HepG2 (cell line): Measurements from ENCODE around the gene ZDHHC14. TPM values are rescaled to one million over a fixed set of nuclear protein-coding genes. Genes with fewer than 3 reads are reported as not detected.
A peak's percentile ranks its signal among the peaks of the same experiment; 100 is the strongest.

ENCODE experiments used
- ATF7 ChIP-seq, 2 experiments: fragments of 450-650 bp in 1 of 2; sonication (generic) in 1 of 2; formaldehyde crosslinking in 1 of 2; IDR thresholded peaks; 2 replicates each; pipeline versions ENCODE4 v1.4.0 to v1.6.1; 2016 to 2020; ENCODE audit warnings: antibody characterized with exemption in 1 of 2, mild to moderate bottlenecking in 1 of 2, missing genetic modification reagents in 1 of 2
- DR1 ChIP-seq: sonication (generic); formaldehyde crosslinking; IDR thresholded peaks from 2 replicates; pipeline ENCODE4 v1.8.0; 2021; ENCODE audit warnings: mild to moderate bottlenecking, missing genetic modification reagents, inconsistent platforms
- GATA4 ChIP-seq: sonication (generic); IDR thresholded peaks from 2 replicates; pipeline ENCODE4 v1.6.1; 2016; ENCODE audit warnings: antibody characterized with exemption, low read depth, borderline replicate concordance
- HDAC1 ChIP-seq: sonication (generic); formaldehyde crosslinking; IDR thresholded peaks from 2 replicates; pipeline ENCODE4 v1.5.1; 2020; ENCODE audit warnings: mild to moderate bottlenecking, missing genetic modification reagents
- NFE2L2 ChIP-seq: fragments of 150-350 bp; IDR thresholded peaks from 2 replicates; pipeline ENCODE4 v1.6.1; 2014; ENCODE audit warnings: low read length
- PHB2 ChIP-seq: fragments of 450-650 bp; IDR thresholded peaks from 2 replicates; pipeline ENCODE4 v1.6.1; 2018; ENCODE audit not compliant: partially characterized antibody
- ZNF124 ChIP-seq: sonication (generic); formaldehyde crosslinking; IDR thresholded peaks from 2 replicates; pipeline ENCODE4 v1.4.0; 2020; ENCODE audit warnings: missing genetic modification reagents
- ZNF354B ChIP-seq: sonication (generic); formaldehyde crosslinking; IDR thresholded peaks from 2 replicates; pipeline ENCODE4 v1.8.0; 2022; ENCODE audit warnings: mild to moderate bottlenecking, missing genetic modification reagents
- ZNF670 ChIP-seq: sonication (generic); formaldehyde crosslinking; IDR thresholded peaks from 2 replicates; pipeline ENCODE4 v1.8.0; 2022; ENCODE audit warnings: mild to moderate bottlenecking, missing genetic modification reagents, borderline replicate concordance
- ZNF790 ChIP-seq: sonication (generic); formaldehyde crosslinking; IDR thresholded peaks from 2 replicates; pipeline ENCODE4 v1.8.0; 2022; ENCODE audit warnings: missing genetic modification reagents, mild to moderate bottlenecking, borderline replicate concordance
- ZSCAN22 ChIP-seq: sonication (generic); formaldehyde crosslinking; IDR thresholded peaks from 2 replicates; pipeline ENCODE4 v1.4.0; 2020; ENCODE audit warnings: mild to moderate bottlenecking, missing genetic modification reagents
- ZZZ3 ChIP-seq: sonication (generic); formaldehyde crosslinking; IDR thresholded peaks from 2 replicates; pipeline ENCODE4 v1.4.0; 2020; ENCODE audit warnings: missing genetic modification reagents, mild to moderate bottlenecking, borderline replicate concordance
- polyA plus RNA-seq, 8 experiments: library from polyadenylated mRNA; depleted of rRNA in 3 of 8; stranded (reverse) in 7 of 8; unstranded in 1 of 8; fragments of >200 nt; fragmentation: Illumina TruSeq in 4 of 8; extraction: Trizol in 4 of 8; gene quantifications; 2 replicates each; pipeline versions ENCODE4 v1.2.1 to v1.2.3, GENCODE V29; 2011 to 2016; ENCODE audit warnings: low read depth in 4 of 8, missing spikeins in 1 of 8, mixed read lengths in 1 of 8; ENCODE audit not compliant: insufficient read depth in 1 of 8
- total RNA-seq, 5 experiments: library from RNA; depleted of rRNA; stranded (reverse); fragments of >200 nt; fragmentation: Illumina TruSeq; extraction: Trizol; gene quantifications; 2 replicates each; pipeline ENCODE4 v1.2.3, GENCODE V29; 2016; ENCODE audit warnings: low read depth in 1 of 5
- TF ChIP-seq, protein P1 (sequence below): sonication (generic); formaldehyde crosslinking; IDR thresholded peaks from 2 replicates; pipeline ENCODE4 v1.4.0; 2020; ENCODE audit warnings: missing genetic modification reagents
- TF ChIP-seq, protein P2 (sequence below): IDR thresholded peaks from 2 replicates; pipeline ENCODE4 v1.6.1; 2016; ENCODE audit warnings: missing compliant biosample characterization, missing genetic modification reagents, borderline replicate concordance
- TF ChIP-seq, protein P3 (sequence below): sonication (generic); formaldehyde crosslinking; IDR thresholded peaks from 2 replicates; pipeline ENCODE4 v1.5.1; 2020; ENCODE audit warnings: missing genetic modification reagents, mild to moderate bottlenecking, borderline replicate concordance
- TF ChIP-seq, protein P4 (sequence below): sonication (generic); formaldehyde crosslinking; IDR thresholded peaks from 2 replicates; pipeline ENCODE4 v1.4.0; 2020; ENCODE audit warnings: missing genetic modification reagents, borderline replicate concordance
- TF ChIP-seq, protein P5 (sequence below): sonication (generic); formaldehyde crosslinking; IDR thresholded peaks from 2 replicates; pipeline ENCODE4 v1.5.0; 2020; ENCODE audit warnings: missing genetic modification reagents, mild to moderate bottlenecking, borderline replicate concordance
- TF ChIP-seq, protein P6 (sequence below): sonication (generic); formaldehyde crosslinking; IDR thresholded peaks from 2 replicates; pipeline ENCODE4 v1.5.0; 2020; ENCODE audit warnings: missing genetic modification reagents
- TF ChIP-seq, protein P7 (sequence below): sonication (generic); formaldehyde crosslinking; IDR thresholded peaks from 2 replicates; pipeline ENCODE4 v1.5.0; 2020; ENCODE audit warnings: mild to moderate bottlenecking, missing genetic modification reagents
- TF ChIP-seq, protein P8 (sequence below): sonication (generic); formaldehyde crosslinking; IDR thresholded peaks from 2 replicates; pipeline ENCODE4 v1.4.0; 2020; ENCODE audit warnings: mild to moderate bottlenecking, missing genetic modification reagents

Gene ZDHHC14
- total and polyA plus RNA-seq, 2 of the 13 experiments (the other 11 are each of a cell fraction or from before 2014, with no cell fraction given), result 3.7 to 9.5 TPM

DNA sequence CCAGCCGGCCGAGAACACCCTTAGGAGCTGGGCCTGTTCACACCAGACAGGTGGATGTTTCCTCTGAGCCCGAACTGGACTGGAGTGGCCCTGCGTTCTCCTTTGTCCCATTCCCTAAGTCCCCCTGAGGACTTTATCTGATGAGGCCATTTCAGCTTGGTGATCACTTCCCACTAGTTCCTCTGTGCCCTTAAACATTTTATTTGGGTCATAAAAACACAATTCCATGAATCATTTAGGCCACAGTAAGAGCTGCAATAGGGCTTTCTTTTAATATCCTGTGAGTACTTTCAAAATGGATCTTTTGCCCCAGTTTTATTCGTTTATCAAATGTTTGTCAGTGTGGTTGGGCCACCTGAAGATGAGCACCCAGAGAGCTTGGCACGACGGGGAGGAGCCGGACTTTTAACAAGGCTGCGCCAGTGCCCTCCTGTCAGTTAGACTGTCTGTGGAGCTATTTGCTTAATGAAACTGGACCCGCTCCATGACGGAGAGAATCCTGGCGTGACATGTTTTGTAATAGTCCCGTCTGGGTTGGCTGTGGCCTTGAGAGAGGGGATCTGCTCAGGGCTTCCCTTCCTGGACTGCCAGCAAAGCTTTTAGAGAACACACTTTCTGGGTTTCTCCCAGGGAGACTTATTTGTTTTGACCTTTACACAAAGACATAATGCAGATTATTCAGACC lies 53.5 kb downstream of the ZDHHC14 start (continued):
- TF ChIP-seq, protein P1, sequence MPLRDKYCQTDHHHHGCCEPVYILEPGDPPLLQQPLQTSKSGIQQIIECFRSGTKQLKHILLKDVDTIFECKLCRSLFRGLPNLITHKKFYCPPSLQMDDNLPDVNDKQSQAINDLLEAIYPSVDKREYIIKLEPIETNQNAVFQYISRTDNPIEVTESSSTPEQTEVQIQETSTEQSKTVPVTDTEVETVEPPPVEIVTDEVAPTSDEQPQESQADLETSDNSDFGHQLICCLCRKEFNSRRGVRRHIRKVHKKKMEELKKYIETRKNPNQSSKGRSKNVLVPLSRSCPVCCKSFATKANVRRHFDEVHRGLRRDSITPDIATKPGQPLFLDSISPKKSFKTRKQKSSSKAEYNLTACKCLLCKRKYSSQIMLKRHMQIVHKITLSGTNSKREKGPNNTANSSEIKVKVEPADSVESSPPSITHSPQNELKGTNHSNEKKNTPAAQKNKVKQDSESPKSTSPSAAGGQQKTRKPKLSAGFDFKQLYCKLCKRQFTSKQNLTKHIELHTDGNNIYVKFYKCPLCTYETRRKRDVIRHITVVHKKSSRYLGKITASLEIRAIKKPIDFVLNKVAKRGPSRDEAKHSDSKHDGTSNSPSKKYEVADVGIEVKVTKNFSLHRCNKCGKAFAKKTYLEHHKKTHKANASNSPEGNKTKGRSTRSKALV (CRISPR knock-in tag), result no peak
- TF ChIP-seq ZNF790 (CRISPR knock-in tag) (no peak), ZNF670 (CRISPR knock-in tag) (peak; percentile 19; the same call in 1 of the 2 replicates), DR1 (CRISPR knock-in tag) (no peak), GATA4 (no peak), NFE2L2 (no peak), ZSCAN22 (CRISPR knock-in tag) (no peak), ATF7 (IDR thresholded peaks at IDR 0.05) (no peak), ATF7 (CRISPR knock-in tag; IDR thresholded peaks at IDR 0.05) (no peak), PHB2 (no peak), ZZZ3 (CRISPR knock-in tag) (no peak), ZNF354B (CRISPR knock-in tag) (no peak), HDAC1 (peak; percentile 48), ZNF124 (0 out of 2 replicates have a peak, but pooled peaks have one; percentile 61)
- TF ChIP-seq, protein P2, sequence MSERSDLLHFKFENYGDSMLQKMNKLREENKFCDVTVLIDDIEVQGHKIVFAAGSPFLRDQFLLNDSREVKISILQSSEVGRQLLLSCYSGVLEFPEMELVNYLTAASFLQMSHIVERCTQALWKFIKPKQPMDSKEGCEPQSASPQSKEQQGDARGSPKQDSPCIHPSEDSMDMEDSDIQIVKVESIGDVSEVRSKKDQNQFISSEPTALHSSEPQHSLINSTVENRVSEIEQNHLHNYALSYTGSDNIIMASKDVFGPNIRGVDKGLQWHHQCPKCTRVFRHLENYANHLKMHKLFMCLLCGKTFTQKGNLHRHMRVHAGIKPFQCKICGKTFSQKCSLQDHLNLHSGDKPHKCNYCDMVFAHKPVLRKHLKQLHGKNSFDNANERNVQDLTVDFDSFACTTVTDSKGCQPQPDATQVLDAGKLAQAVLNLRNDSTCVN (CRISPR knock-in tag), result 0 out of 2 replicates have a peak, but pooled peaks have one; percentile 38
- TF ChIP-seq, protein P3, sequence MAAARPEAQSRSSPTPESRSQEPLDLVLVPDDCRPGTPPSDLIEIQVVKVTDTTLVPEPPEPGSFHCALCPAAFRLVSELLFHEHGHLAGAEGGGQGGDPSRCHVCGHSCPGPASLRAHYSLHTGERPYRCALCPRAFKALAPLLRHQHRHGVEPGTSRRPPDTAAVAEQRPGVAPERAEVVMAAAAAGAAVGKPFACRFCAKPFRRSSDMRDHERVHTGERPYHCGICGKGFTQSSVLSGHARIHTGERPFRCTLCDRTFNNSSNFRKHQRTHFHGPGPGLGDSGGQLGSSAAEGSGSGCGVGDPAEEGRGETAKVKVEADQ (CRISPR knock-in tag), result no peak
- TF ChIP-seq, protein P4, sequence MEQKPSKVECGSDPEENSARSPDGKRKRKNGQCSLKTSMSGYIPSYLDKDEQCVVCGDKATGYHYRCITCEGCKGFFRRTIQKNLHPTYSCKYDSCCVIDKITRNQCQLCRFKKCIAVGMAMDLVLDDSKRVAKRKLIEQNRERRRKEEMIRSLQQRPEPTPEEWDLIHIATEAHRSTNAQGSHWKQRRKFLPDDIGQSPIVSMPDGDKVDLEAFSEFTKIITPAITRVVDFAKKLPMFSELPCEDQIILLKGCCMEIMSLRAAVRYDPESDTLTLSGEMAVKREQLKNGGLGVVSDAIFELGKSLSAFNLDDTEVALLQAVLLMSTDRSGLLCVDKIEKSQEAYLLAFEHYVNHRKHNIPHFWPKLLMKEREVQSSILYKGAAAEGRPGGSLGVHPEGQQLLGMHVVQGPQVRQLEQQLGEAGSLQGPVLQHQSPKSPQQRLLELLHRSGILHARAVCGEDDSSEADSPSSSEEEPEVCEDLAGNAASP, result peak; percentile 67; the same call in 1 of the 2 replicates
- TF ChIP-seq, protein P5, sequence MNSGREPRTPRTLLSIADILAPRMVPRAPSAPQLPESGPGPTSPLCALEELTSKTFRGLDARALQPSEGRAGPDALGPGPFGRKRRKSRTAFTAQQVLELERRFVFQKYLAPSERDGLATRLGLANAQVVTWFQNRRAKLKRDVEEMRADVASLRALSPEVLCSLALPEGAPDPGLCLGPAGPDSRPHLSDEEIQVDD, result no peak
- TF ChIP-seq, protein P6, sequence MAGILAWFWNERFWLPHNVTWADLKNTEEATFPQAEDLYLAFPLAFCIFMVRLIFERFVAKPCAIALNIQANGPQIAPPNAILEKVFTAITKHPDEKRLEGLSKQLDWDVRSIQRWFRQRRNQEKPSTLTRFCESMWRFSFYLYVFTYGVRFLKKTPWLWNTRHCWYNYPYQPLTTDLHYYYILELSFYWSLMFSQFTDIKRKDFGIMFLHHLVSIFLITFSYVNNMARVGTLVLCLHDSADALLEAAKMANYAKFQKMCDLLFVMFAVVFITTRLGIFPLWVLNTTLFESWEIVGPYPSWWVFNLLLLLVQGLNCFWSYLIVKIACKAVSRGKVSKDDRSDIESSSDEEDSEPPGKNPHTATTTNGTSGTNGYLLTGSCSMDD (CRISPR knock-in tag), result no peak
- TF ChIP-seq, protein P7, sequence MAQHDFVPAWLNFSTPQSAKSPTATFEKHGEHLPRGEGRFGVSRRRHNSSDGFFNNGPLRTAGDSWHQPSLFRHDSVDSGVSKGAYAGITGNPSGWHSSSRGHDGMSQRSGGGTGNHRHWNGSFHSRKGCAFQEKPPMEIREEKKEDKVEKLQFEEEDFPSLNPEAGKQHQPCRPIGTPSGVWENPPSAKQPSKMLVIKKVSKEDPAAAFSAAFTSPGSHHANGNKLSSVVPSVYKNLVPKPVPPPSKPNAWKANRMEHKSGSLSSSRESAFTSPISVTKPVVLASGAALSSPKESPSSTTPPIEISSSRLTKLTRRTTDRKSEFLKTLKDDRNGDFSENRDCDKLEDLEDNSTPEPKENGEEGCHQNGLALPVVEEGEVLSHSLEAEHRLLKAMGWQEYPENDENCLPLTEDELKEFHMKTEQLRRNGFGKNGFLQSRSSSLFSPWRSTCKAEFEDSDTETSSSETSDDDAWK, result no peak
- TF ChIP-seq, protein P8, sequence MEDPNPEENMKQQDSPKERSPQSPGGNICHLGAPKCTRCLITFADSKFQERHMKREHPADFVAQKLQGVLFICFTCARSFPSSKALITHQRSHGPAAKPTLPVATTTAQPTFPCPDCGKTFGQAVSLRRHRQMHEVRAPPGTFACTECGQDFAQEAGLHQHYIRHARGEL, result no peak
